ENCODE data around the gene TRUB1. TPM values are rescaled to one million over a fixed set of nuclear protein-coding genes. Genes with fewer than 3 reads are reported as not detected.

Gene TRUB1
- total RNA-seq, 1 experiment from 2014 or later: 30.9 TPM

GRCh38 chr10:114995468-114996247 is 57.7 kb downstream of the TRUB1 start:
- CTCF ChIA-PET: no interaction called here
- no peak overlapping the region for H3K4me3 Mint-ChIP-seq (ENCODE audit: low read depth, unreplicated experiment)
- BruUV-seq (replicated peaks): no TSS peak
- H3K36me3 Mint-ChIP-seq (ENCODE audit: insufficient read depth, unreplicated experiment): peaks cover 4% of the 10 kb centered on the region
- H3K27me3 Mint-ChIP-seq (ENCODE audit: unreplicated experiment): no peaks in the 10 kb centered on the region
- DNase-seq: no peak
- H3K9me3 Mint-ChIP-seq (ENCODE audit: low read depth, unreplicated experiment): no peaks in the 10 kb centered on the region
- intact Hi-C loops (cut with micrococcal nuclease; ENCODE audit: unreplicated experiment): no loop called here
- no peak for TF ChIP-seq CTCF (IDR thresholded peaks at IDR 0.05; ENCODE audit: unreplicated experiment)
- H3K4me1 Mint-ChIP-seq (ENCODE audit: low read depth, unreplicated experiment): no peaks in the 10 kb centered on the region
- H3K27ac Mint-ChIP-seq (ENCODE audit: unreplicated experiment): no peak overlapping the region

- TF ChIP-seq CTCF (IDR thresholded peaks at IDR 0.05; ENCODE audit: unreplicated experiment): no peak
- Mint-ChIP-seq H3K9me3 (ENCODE audit: low read depth, unreplicated experiment) (no peaks in the 10 kb centered on the region), H3K27me3 (ENCODE audit: unreplicated experiment) (no peaks in the 10 kb centered on the region), H3K27ac (ENCODE audit: unreplicated experiment) (no peak overlapping the region), H3K36me3 (ENCODE audit: insufficient read depth, unreplicated experiment) (peaks cover 4% of the 10 kb centered on the region), H3K4me1 (ENCODE audit: low read depth, unreplicated experiment) (no peaks in the 10 kb centered on the region), H3K4me3 (ENCODE audit: low read depth, unreplicated experiment) (no peak overlapping the region)
- DNase-seq: no peak
- BruUV-seq (replicated peaks): no TSS peak
- CTCF ChIA-PET: no interaction called here
- intact Hi-C loops (cut with micrococcal nuclease; ENCODE audit: unreplicated experiment): no loop called here
Observed at GRCh38 chr10:114996542-114996941, 58.5 kb downstream of the TRUB1 start.

- DNase-seq: no peak
- intact Hi-C loops (cut with micrococcal nuclease; ENCODE audit: unreplicated experiment): no loop called here
- Mint-ChIP-seq H3K36me3 (ENCODE audit: insufficient read depth, unreplicated experiment) (peaks cover 4% of the 10 kb centered on the region), H3K27me3 (ENCODE audit: unreplicated experiment) (peaks cover 2% of the 10 kb centered on the region), H3K27ac (ENCODE audit: unreplicated experiment) (no peak overlapping the region), H3K4me3 (ENCODE audit: low read depth, unreplicated experiment) (no peak overlapping the region), H3K9me3 (ENCODE audit: low read depth, unreplicated experiment) (no peaks in the 10 kb centered on the region), H3K4me1 (ENCODE audit: low read depth, unreplicated experiment) (no peaks in the 10 kb centered on the region)
- CTCF ChIA-PET: no interaction called here
- no TSS peak for BruUV-seq (replicated peaks)
- no peak for TF ChIP-seq CTCF (IDR thresholded peaks at IDR 0.05; ENCODE audit: unreplicated experiment)
Observed at GRCh38 chr10:114998993-114999392, 61.0 kb downstream of the TRUB1 start.

GRCh38 chr10:115001506-115002381 is 63.7 kb downstream of the TRUB1 start:
- H3K9me3 Mint-ChIP-seq (ENCODE audit: low read depth, unreplicated experiment): no peaks in the 10 kb centered on the region
- H3K27me3 Mint-ChIP-seq (ENCODE audit: unreplicated experiment): peaks cover 8% of the 10 kb centered on the region
- BruUV-seq (replicated peaks): no TSS peak
- CTCF ChIA-PET: no interaction called here
- no peak overlapping the region for H3K4me3 Mint-ChIP-seq (ENCODE audit: low read depth, unreplicated experiment)
- H3K36me3 Mint-ChIP-seq (ENCODE audit: insufficient read depth, unreplicated experiment): peaks cover 4% of the 10 kb centered on the region
- no peak for TF ChIP-seq CTCF (IDR thresholded peaks at IDR 0.05; ENCODE audit: unreplicated experiment)
- intact Hi-C loops (cut with micrococcal nuclease; ENCODE audit: unreplicated experiment): no loop called here
- no peaks in the 10 kb centered on the region for H3K4me1 Mint-ChIP-seq (ENCODE audit: low read depth, unreplicated experiment)
- H3K27ac Mint-ChIP-seq (ENCODE audit: unreplicated experiment): no peak overlapping the region
- DNase-seq: no peak
